GM18505 (cell line): Measurements from ENCODE around the gene ANKS4B.
A peak's percentile ranks its signal among the peaks of the same experiment; 100 is the strongest.
"Not testable (repeated sequence)": the region's sequence is repeated elsewhere in the genome, so short reads cannot be mapped to it uniquely, and the experiment has no call there.

Experiments used
- ATAC-seq: cut with Tn5 transposase; IDR thresholded peaks from one replicate; pipeline ENCODE4 v1.9.1; 2021; ENCODE audit not compliant: unreplicated experiment
- POLR2A ChIP-seq: IDR thresholded peaks from 4 replicates; pipeline ENCODE4 v1.6.1; 2011; ENCODE audit warnings: borderline replicate concordance; ENCODE audit not compliant: insufficient read depth, insufficient read length; ENCODE audit errors: extremely low read depth

Gene ANKS4B

DNA sequence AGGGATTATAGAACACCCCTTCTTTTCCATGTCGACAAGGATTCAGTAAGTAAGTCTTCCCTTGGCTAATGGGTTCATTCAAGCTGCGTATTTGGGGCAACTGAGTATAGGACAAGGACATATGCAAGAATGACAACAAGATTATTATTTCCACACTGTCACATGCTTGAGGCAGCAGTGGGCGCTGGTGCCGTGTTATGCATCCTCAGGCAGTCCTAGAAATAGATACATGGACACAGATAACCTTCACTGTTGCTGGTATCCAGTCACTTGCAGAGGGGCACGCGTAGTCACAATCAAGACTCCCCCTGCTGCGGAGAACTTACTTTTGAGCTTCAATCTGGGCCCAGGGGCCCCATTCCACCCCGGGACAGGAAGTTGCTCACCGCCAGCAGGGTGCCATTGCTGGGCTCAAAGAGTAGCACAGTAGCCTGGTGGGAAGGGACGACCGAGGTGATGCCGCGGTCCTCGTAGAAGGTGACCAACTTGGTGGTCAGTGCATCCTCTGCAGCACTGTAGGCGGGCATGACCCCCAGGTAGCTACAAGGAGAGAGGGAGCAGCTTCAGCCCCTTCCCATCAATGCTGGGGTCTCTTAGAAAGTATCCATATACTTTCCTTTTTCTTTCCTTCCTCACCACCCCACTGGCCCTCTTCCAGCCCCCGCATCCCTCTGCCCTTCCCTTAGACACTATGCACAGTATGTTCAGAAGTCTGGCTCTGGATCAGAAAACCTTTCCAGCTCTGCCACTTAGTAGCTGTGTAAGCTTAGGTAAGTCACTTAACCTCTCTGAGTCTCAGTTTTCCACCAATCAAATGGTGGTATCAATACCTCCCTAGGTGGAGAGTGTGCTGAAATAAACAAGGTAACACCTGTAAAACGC lies 43.8 kb downstream of the ANKS4B start:
- no peak for ATAC-seq
- no peak for TF ChIP-seq POLR2A

- no peak for TF ChIP-seq POLR2A
- peak; percentile 42 for ATAC-seq
Measured at GRCh38 chr16:21277927-21278706, 44.6 kb downstream of the ANKS4B start, which contains the start of gene CRYM. TSS of gene CRYM (minus strand) at chr16:21278290. CDS start at chr16:21278251, 39 bp downstream.

GRCh38 chr16:21279501-21279900 lies 46.0 kb downstream of the ANKS4B start:
- no peak for ATAC-seq
- TF ChIP-seq POLR2A = no peak

GRCh38 chr16:21281698-21282389 lies 48.3 kb downstream of the ANKS4B start:
- no peak for ATAC-seq
- no peak for TF ChIP-seq POLR2A

DNA sequence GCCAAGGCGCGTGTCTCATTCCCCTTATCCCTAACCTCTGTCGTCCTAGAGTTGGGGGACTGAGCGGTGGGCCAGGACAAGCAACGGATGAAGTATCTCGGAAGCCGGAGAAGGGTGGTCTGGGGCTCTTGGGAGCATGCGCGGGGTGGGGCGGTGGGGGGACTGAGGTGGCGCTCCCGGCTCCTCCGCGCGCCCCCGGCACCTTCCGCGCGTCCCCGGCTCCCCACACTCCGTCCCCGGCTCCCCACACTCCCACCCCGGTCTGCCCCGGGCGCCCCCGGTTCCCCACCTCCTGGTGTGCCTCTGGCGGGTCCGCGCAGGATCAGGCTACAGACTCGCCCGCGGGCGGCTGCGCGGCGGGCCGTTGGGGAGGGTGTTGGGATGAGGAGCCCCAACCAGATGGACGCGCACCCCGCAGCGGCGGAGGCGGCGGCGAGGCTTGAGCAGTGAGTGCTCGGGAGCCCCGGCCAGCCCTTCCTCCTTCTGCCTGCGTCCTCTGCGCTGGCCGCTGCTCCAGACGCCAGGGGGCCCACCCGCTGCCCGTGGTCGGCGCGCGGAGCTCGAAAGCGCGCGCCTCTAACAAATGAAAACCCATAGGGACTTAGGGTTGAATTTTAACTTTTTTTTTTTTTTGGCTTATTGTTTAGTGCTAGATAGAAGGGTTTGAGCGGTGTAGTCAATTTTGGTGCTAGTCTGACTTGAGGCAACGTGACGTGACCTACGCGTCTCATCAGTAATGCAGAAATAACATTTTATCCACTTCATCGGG lies 50.2 kb downstream of the ANKS4B start:
- ATAC-seq = no peak
- TF ChIP-seq POLR2A = no peak

DNA sequence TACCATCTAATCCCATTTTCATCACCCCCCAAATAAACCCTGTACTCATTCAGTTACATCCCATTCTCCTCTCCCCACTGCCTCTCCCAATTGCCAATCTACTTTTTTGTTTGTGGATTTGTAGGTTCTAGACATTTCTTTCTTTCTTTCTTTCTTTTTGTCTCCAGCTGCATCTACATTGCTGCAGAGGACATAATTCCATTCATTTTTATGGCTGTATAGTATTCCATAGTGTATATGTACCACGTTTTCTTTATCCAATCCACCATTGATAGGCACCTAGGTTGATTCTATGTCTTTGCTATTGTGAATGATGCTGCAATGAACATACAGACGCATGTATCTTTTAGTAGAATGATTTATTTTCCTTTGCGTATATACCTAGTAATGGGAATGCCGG lies 50.9 kb downstream of the ANKS4B start:
- no peak for ATAC-seq
- TF ChIP-seq POLR2A = no peak

DNA sequence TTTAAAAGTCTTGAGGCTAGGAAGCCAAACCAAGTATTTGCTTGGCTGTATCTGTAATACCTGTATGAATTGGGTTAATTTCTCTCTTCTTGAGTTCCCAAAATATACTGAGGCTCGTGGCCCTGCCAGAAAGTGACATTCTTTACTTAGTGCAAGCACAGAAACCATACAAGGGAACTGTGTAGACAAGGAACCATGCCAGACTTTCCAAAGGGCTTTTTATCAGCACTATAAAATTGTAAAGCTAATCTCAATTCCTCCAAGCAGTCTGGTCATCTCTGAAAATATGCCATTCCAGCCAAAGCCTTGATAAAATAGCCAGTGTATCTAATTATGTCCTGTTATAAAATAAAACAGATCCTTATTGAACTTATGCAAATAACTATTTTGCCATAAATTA lies 51.8 kb downstream of the ANKS4B start:
- ATAC-seq = no peak
- no peak for TF ChIP-seq POLR2A

- ATAC-seq = not testable (repeated sequence)
Measured at GRCh38 chr16:21289789-21290188, 56.3 kb downstream of the ANKS4B start.

DNA sequence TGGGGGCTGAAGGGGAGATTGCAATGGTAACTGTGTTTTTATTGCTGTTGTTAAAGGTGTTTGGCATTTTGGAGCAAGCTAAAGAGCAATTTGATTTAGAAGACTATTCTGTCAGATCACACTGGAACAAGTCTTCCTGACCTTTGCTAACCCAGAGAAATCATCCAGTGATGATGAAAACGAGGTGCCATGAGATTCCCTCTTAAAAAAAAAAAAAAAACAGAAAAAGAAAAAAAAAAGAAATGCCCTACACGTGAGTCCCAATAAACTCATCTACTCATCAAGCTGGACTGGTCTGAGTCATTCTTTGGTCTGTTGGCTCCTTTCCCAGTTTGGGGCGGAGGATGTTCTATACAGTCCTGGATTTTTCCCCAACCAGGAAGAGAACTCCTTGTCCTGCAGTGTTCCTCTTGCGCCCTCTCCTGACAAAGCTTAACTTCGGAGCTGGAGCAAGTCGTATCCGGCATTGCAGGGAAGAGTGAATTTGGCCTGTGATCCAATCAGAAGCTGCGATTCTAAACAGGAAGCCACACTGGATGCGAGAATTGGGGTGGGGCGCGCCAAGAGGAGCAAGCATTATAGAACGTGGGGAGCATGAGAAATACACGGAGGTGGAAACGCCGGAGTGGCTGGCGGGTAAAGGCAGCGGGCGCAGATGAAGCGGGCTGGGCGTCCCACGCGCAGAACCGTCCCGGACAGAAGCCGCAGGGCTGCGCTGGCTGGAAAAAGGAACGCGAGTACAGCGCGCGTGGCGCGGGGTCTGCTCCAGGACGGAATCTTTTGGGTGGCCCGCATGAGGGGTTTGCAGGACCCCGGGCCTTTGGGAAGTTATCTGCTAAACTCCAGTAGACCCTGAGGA lies 67.0 kb downstream of the ANKS4B start:
- TF ChIP-seq POLR2A = peak; percentile 12
- ATAC-seq = peak; percentile 56

DNA sequence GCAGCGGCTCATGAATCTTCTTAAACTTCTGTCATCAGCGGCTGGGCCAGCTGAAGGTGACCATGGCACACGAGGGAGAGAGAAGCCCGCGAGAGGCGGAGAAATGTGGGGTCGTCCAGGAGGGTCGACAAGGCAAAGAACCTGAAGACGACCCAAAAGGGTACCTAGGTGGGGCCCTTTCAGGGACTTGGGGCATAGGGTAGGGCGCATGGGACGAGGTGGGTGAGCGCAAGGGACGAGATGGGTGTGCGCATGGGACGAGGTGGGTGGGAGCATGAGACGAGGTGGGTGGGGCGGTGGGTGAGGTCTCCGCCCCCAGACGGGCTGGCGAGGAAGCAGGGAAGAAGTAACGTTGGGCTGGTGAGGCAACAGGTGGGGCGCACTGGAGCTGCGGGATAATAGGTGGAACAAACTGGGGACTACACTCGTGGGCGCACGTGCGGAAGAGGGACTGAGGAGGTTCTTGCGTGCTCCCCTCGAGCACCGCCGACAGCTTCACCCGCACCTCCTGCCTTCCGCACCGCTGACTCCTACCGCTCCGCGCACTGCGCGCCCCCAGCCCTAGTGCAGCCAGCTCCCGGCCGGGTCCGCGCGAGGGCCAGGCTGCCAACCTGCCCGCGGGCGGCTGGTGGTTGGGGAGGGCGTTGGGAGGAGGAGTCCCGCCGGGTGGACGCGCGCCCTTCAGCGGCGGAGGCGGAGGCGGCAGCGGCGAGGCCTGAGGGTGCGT lies 67.8 kb downstream of the ANKS4B start:
- peak; percentile 13 for TF ChIP-seq POLR2A
- peak; percentile 50 for ATAC-seq

- ATAC-seq = no peak
- TF ChIP-seq POLR2A = no peak
Measured at GRCh38 chr16:21301895-21302291, 68.4 kb downstream of the ANKS4B start.
